ENCODE results near the gene VWA5B1.

The VWA5B1 gene

DNA sequence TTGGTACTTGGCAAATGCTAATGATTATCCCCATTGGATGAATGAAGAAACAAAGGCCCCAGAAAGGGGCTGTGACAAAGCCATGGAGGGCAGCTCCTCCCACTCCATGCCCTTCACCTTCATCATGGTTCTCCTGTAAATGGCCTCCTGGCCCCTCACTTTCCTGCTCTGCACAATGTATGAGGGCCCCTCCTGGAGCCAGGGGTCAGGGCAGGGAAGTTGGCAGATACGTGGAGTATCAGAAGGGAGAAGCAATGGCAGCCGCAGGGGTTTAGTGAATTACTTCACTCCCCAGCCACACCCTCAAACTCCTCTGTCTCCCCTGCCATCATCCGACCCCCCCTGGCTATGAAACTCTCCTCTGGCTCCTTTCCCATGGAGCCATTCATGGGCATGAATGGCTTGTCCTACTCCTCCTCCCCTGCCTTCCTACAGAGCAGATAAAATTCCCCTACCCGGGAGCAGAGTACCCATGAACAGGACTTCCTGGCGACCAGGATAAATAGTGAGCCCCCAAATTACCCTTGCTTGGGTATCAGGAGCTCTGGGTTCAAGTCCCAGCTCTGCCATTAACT is 109.0 kb downstream of the VWA5B1 start:
- DNase-seq, result no peak

GRCh38 chr1:20400341-20401177 is 109.9 kb downstream of the VWA5B1 start:
- no peak for DNase-seq

DNA sequence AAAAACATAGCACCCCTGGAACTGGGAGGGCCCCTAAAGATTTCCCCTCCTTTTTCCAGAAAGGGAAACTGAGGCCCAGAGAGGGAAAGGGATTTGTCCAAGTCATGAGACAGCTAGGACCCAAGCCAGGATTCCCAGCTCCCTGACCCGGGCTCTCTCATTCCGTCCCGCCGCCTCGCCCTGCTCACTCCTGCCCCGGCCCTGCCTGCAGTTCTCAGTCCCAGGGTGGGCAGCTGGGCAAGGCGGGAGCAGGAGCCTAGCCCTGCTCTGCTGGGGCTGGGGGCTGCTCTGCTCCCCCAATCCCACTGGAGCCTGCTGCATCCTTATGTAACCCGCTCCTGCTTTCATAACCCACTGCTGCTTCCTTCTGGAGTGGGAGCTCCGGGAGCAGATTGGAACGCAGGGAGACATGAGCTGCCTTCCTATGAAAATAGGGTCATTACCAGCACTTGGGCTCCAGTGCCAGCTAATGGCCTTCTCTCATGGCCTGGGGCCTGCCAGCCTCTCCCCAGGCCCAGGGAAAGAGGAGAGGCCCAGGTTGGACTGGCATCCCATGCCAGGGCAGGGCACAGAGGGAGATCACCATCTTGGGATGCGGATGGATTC is 110.8 kb downstream of the VWA5B1 start:
- no peak for DNase-seq

DNA sequence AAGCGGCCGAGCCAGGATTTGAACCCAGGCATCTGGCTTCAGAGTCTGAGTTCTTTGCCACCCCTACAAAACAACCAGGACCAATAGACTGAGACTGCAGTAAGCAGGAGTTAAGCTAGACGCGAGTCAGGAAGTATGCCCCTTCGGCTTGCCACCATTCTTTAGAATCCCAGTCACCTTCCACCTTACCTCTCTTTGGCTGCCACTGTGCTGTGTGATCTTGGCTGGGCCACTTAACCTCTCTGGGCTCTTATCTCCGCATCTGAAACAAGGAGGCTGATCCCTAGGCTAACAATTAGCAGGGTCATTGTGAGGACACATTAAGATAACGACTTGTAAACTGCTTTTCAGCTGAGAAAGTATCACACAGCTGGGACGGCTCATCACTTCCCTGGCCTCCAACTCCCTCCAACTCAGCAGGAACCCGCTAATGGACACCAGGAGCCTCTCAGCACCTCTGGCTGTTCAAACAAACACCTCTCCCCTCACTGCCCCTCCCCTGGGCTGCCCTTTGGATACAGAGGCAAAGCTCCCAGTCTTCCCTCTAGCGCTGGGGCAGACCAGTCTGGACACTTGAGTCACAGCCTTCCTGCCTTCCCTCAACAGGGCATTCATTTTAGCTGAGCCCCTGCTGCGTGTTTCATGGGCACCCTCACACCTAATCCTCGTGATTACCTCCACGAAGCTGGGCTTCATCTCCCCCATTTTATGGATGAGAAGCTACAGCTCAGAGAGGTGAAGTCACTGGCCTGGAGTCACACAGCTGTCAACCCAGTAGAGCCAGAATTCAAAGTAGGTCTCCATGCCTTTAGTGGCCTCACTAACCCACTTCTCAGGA is 112.1 kb downstream of the VWA5B1 start:
- DNase-seq, result no peak

GRCh38 chr1:20403423-20404145 is 112.9 kb downstream of the VWA5B1 start:
- no peak for DNase-seq

- DNase-seq, result no peak
Observed at GRCh38 chr1:20404466-20404865, 113.8 kb downstream of the VWA5B1 start.

Data from NCI-H1436 treated with DMSO at 0.1 percent for 48 hours (cell line).